ENCODE data around the gene TSR1. TPM values are rescaled to one million over a fixed set of nuclear protein-coding genes. Genes with fewer than 3 reads are reported as not detected.

Gene TSR1
- 100 to 1,000 TPM in 1 of 4 donors, 10 to 100 TPM in 3; 31.6 to 124 (median 40.8) TPM for total RNA-seq

GRCh38 chr17:2336215-2336851 lies at the start of gene TSR1:
Gene TSR1, minus strand, starts transcription at chr17:2336457. Its CDS starts 30 bp downstream, at chr17:2336427.
- DNase-seq (ENCODE audit: low spot score) (peak; percentile 69), ATAC-seq (ENCODE audit: low FRiP score) (peak; percentile 82)
- TF ChIP-seq, protein P1, sequence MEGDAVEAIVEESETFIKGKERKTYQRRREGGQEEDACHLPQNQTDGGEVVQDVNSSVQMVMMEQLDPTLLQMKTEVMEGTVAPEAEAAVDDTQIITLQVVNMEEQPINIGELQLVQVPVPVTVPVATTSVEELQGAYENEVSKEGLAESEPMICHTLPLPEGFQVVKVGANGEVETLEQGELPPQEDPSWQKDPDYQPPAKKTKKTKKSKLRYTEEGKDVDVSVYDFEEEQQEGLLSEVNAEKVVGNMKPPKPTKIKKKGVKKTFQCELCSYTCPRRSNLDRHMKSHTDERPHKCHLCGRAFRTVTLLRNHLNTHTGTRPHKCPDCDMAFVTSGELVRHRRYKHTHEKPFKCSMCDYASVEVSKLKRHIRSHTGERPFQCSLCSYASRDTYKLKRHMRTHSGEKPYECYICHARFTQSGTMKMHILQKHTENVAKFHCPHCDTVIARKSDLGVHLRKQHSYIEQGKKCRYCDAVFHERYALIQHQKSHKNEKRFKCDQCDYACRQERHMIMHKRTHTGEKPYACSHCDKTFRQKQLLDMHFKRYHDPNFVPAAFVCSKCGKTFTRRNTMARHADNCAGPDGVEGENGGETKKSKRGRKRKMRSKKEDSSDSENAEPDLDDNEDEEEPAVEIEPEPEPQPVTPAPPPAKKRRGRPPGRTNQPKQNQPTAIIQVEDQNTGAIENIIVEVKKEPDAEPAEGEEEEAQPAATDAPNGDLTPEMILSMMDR (IDR thresholded peaks at IDR 0.05), result no peak

DNA sequence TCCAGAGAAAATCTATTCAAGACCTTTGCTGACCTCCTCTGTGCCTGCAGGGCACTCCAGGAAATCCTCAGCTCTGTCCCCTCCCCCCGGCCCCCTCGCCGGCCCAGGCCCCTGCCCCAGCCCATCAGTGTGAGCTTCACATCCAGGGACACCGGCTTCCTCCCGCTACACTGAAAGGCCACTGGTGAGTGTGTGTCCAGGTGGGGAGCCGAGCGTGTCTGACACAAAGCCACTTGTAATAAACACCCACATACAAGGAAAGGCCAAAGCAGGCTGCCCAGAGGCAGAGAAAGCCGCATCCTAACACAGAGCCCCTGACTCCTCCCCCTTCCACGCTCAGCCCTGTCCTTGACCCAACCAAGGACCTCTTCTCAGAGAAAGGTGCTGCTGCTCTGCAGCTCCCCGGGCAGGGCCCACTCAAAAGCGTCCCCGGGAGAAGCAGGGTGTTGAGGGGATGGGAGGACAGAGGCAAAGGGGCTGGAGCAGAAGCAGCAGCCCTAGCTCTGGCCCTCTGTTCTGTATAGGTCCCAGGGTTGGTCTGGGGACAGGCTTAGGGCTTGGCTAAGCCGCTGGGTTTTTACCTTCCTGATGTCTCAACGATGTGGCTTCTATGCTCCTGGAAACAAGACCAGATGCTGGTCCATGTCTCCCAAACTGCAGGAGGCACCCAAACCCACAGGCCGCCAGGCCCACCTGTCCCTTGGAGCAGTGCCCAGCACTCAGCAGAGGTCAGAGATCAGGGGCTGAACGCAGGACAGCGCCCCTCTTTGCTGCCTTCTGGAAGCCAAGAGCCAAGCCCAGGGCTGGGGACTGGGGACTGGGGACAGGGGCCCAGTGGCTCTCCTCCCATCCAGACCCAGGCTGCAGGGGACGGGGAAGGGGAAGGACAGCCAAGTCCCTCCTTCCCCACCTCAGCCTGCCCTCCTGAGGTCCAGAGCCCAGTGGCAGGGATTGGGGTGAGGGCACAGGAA lies 49.3 kb upstream of the TSR1 start:
- DNase-seq (ENCODE audit: low spot score) (no peak), ATAC-seq (ENCODE audit: low FRiP score) (no peak)
- TF ChIP-seq, protein P1 (IDR thresholded peaks at IDR 0.05), result no peak

DNA sequence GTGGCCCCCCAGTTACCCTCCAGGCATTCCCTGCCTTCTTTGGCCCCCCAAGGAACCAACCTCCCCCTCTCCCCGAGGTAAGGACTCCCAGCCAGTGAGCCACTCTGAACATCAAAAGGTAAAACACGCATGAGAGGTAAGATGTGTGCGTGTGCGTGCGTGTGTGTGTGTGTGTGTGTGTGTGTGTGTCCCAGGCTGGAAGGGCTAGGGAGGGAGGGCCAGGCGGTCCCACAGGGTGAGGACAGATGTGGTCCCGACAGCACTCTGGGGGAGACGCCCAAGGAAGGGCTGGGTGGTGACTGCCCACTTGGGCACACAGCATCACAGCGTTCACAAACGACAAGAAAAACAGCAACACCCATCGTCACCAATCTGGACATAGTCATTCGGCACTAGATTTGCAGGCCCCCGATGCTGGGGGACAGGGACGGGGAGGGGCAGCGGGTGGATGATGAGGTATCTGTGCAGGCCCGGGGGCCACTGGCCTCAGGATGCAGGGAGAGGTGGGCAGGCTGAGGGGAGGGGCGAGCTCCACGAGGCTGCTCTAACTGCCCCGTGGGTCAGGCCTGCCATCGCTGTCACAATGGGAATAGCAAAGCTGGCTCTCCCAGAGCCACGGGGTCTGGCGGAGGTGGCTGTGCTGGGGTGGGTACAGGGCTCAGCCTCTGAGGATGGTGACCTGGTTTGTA lies 48.3 kb upstream of the TSR1 start:
- ATAC-seq (ENCODE audit: low FRiP score), result no peak
- no peak for DNase-seq (ENCODE audit: low spot score)

DNA sequence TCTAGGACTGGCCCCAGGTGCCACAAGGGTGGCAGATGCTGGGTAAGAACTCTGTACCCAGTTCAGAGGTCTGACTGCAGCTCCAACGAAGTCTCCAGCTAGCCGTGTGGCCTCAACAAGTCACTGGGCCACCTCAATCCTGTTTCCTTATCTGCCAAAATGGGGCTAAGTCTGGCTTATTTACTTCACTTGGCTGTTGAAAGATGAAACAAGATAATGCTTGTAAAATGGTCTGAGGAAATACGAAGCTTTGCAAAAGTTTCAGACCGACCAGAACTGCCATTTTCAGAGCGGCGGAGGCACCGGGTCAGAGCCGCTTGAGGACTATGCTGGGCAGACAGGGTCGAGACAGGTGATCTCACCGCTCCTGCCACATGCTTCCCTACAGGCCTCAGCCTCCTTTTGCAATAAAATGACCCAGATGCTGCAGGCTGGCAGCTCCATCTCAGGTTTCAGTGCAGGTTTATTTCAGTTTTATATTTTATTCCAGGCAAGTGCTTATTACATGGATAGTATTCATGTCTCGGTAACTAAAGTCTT lies 47.4 kb upstream of the TSR1 start:
- TF ChIP-seq, protein P1 (IDR thresholded peaks at IDR 0.05), result no peak
- ATAC-seq (ENCODE audit: low FRiP score), result no peak
- DNase-seq (ENCODE audit: low spot score), result no peak

More for the DNA sequence above, 48.3 kb upstream of the TSR1 start:
- TF ChIP-seq, protein P1 (IDR thresholded peaks at IDR 0.05), result no peak

GRCh38 chr17:2380950-2381649 lies 44.8 kb upstream of the TSR1 start:
- no peak for DNase-seq (ENCODE audit: low spot score)
- TF ChIP-seq, protein P1 (IDR thresholded peaks at IDR 0.05), result no peak
- no peak for ATAC-seq (ENCODE audit: low FRiP score)
